AG08395 (cell line): ENCODE data around the gene TTC29.

Source experiments
- DNase-seq: peaks from one replicate; pipeline ENCODE4 v3.0.0; 2012; ENCODE audit warnings: mixed read lengths, low spot score

Gene TTC29

GRCh38 chr4:146945556-146946374 is at the start of gene TTC29:
Gene TTC29 (minus strand): TSS chr4:146945864. CDS start chr4:146939895, 5,969 bp downstream.
- peak; percentile 97 for DNase-seq

- no peak for DNase-seq
These were observed 36.0 kb upstream of the TTC29 start for GRCh38 chr4:146981651-146982050.

GRCh38 chr4:146978641-146979040 is 33.0 kb upstream of the TTC29 start:
- DNase-seq, result no peak

GRCh38 chr4:146976145-146976544 is 30.5 kb upstream of the TTC29 start:
- DNase-seq, result no peak

GRCh38 chr4:146975527-146975926 is 29.9 kb upstream of the TTC29 start:
- DNase-seq, result no peak

GRCh38 chr4:146975036-146975435 is 29.4 kb upstream of the TTC29 start:
- DNase-seq, result no peak

GRCh38 chr4:146972036-146972435 is 26.4 kb upstream of the TTC29 start:
- no peak for DNase-seq

- DNase-seq, result no peak
These were observed 23.5 kb upstream of the TTC29 start for GRCh38 chr4:146969126-146969525.

- no peak for DNase-seq
These were observed 15.0 kb upstream of the TTC29 start for GRCh38 chr4:146960634-146961033.

- DNase-seq, result no peak
These were observed 14.0 kb upstream of the TTC29 start for GRCh38 chr4:146959692-146960091.

GRCh38 chr4:146957237-146957636 is 11.6 kb upstream of the TTC29 start:
- DNase-seq, result peak; percentile 58

GRCh38 chr4:146952896-146953295 is 7.2 kb upstream of the TTC29 start:
- no peak for DNase-seq

- DNase-seq, result no peak
These were observed 3.9 kb upstream of the TTC29 start for GRCh38 chr4:146949559-146949958.

- DNase-seq, result peak; percentile 14
These were observed 1.8 kb downstream of the TTC29 start for GRCh38 chr4:146943691-146944375.

- DNase-seq, result no peak
These were observed 13.5 kb downstream of the TTC29 start for GRCh38 chr4:146932116-146932515.

- no peak for DNase-seq
These were observed 15.0 kb downstream of the TTC29 start for GRCh38 chr4:146930673-146931072.

GRCh38 chr4:146927695-146928094 is 18.0 kb downstream of the TTC29 start:
- DNase-seq, result no peak

GRCh38 chr4:146916479-146917076 is 29.1 kb downstream of the TTC29 start:
- peak; percentile 14 for DNase-seq

GRCh38 chr4:146915132-146915531 is 30.5 kb downstream of the TTC29 start:
- DNase-seq, result no peak

- no peak for DNase-seq
These were observed 45.4 kb downstream of the TTC29 start for GRCh38 chr4:146900295-146900694.

GRCh38 chr4:146890301-146890700 is 55.4 kb downstream of the TTC29 start:
- no peak for DNase-seq

- no peak for DNase-seq
These were observed 62.6 kb downstream of the TTC29 start for GRCh38 chr4:146883070-146883469.

- DNase-seq, result no peak
These were observed 88.4 kb downstream of the TTC29 start for GRCh38 chr4:146857298-146857697.
